GM21423 (cell line): ENCODE results near the gene SUV39H2.
"Not testable (repeated sequence)": the region's sequence is repeated elsewhere in the genome, so short reads cannot be mapped to it uniquely, and the experiment has no call there.

ENCODE experiments used
- ATAC-seq: cut with Tn5 transposase; IDR thresholded peaks from one replicate; pipeline ENCODE4 v1.9.1; 2021; ENCODE audit warnings: mild to moderate bottlenecking, moderate library complexity; ENCODE audit not compliant: unreplicated experiment

SUV39H2 gene

GRCh38 chr10:14930610-14931009, 51.9 kb downstream of the SUV39H2 start:
- no peak for ATAC-seq

DNA sequence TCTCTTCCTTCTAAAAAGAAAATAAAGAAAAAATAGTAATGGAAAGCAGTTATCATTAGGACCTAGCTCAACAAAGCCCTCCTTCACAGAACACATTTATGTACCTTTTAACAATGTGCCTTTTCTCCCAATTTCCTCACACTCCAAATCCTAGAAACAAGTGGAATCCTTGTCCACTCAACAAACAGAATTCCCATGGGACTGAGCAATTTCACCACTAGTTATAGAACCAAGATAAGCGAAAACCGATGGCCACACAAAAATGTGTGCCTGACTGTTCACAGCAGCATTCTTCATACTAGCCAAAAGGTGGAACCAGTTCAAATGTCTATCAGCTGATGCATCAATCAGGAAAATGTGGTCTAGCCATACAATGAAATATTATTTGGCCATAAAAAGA, 57.9 kb downstream of the SUV39H2 start:
- ATAC-seq: no peak

- not testable (repeated sequence) for ATAC-seq
Observed at GRCh38 chr10:14938971-14939370, 60.3 kb downstream of the SUV39H2 start.

DNA sequence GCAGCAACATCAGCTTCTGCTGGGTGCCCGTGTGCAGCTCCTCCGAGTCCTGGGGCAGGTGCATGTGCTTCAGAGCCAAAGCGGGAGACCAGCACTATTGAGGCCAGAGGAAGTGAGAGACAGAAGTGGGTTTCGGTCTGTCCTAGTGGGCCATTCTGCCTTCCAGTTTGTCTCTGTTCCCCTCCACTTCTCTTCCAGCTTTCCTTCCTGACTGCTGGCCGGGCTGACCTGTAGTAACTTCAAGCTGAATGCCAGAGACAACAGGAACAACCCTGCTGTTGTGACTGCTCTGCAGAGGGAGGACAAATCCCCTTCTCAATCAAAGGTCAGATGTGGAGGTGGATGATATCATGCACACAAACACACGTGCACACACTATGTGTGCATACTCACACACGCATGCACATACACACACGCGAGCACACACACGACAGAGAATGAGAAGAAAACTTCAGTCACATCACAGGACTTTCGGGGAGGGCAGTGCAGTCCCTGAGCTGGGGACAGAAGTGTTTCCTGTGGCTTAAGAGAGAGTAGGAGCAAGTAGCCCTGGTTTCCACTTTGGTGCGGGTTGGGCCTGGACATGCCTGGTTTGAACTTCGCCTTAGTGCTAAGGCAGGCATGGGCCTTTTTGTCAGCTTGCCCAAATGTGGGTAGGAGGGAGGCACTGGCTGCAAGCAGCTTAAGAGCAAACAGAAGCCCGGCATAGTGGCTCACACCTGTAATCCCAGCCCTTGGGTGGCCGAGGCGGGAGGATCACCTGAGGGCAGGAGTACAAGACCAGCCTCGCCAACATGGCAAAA, 63.7 kb downstream of the SUV39H2 start:
- peak; percentile 94 for ATAC-seq

GRCh38 chr10:14942950-14943338, 64.3 kb downstream of the SUV39H2 start:
- not testable (repeated sequence) for ATAC-seq

DNA sequence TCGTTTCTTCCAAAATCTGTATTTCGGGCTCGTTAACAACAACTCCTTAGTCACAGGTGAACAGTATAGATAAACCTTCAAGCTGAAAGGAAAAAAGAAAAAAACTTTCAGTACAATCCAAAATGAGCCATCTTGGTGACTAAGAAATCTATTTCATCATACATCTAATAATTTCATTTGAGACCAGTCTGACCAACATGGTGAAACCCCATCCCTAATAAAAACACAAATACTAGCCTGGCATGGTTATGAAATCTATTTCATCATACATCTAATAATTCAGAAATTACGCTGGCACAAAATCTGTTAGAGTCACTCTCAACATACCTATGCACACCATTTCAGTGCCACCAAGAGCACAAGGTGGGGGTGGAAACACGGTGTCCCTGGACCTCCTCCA, 66.4 kb downstream of the SUV39H2 start:
- no peak for ATAC-seq

DNA sequence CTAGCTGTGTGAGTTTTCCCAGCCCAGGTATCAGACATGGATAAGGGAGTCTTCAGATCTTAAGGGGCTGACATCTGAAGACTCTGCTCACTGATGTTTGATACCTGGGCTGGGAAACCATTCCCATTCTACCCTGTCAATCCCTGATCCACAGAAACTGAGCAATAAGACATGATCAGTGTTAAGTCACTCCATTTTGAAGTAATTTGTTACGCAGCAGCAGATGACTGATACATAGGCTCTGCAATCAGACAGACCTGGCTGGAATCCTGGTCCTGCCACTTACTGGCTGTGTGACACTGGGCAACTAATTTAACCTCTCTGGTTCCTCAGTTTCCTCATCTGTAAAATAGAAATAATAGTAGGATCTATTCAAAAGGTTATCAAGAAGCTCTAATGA, 68.6 kb downstream of the SUV39H2 start:
- ATAC-seq: no peak

DNA sequence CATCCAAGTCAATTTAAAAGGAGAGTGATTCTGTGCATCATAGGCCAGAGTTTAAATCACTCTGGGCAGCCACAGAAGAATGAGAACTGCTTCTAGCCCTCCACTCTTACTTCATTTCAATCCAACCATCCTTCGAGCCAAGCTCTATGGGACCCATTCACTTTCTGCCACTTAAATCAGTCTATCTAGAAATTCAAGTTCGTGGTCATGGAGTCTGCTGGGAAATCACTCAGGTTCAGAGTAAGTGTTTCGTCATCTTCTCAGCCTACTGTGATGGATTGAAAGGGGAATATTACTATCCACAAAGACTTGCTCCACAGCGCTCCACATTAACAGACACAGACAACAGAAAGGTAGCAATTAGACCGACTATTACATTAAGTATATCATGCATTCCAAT, 70.6 kb downstream of the SUV39H2 start:
- no peak for ATAC-seq

- no peak for ATAC-seq
Observed at GRCh38 chr10:14952851-14953423, 74.3 kb downstream of the SUV39H2 start.

DNA sequence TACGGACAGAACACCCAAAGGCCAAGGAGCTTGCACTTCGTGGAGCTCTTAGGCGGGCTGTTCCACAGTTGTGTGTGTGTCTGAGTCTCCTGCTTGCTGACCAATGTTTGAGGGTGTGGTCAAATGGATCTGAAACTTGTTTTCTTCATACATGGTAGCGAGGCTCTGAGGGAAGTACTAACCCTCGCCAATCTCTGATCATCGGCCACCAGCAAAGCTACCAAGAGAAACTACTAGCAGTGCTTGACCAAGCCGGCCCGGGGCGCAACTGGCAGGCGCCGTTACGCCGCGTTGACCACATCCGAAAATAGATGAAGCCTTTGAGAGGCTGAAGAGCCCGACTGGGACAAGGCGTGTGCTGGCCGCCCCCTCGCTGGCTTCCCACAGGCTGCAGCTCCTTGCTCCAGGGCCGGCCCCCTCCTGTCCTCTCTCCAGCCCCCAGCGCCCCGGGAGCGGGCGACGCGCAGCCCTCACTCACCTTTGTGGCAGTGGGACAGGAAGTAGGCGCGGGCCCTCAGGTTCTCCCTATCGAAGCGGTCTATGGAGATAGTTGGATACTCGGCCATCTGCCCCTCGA, 74.8 kb downstream of the SUV39H2 start:
- ATAC-seq: peak; percentile 33
